ENCODE data around the gene DLG2. TPM values are rescaled to one million over a fixed set of nuclear protein-coding genes. Genes with fewer than 3 reads are reported as not detected.
A peak's percentile ranks its signal among the peaks of the same experiment; 100 is the strongest.

The DLG2 gene
- total RNA-seq, 4 donors from 2014 or later: 6.5 to 14.6 (median 7.2) TPM

GRCh38 chr11:83694191-83694910 lies 1932.8 kb downstream of the DLG2 start:
- Histone ChIP-seq H3K4me3 (no peak overlapping the region), H3K27me3 (no peaks in the 10 kb centered on the region), H3K36me3 (no peaks in the 10 kb centered on the region), H3K27ac (no peak overlapping the region), H3K9me3 (no peaks in the 10 kb centered on the region), H3K4me1 (peaks cover 0 to 9% (median 0%) of the 10 kb centered on the region in 4 donors)
- no peak for DNase-seq (ENCODE audit: low spot score in 2 of 2)
- TF ChIP-seq EP300 (IDR thresholded peaks at IDR 0.05) (no peak), POLR2A (IDR thresholded peaks at IDR 0.05) (no peak)
- TF ChIP-seq, protein P1, sequence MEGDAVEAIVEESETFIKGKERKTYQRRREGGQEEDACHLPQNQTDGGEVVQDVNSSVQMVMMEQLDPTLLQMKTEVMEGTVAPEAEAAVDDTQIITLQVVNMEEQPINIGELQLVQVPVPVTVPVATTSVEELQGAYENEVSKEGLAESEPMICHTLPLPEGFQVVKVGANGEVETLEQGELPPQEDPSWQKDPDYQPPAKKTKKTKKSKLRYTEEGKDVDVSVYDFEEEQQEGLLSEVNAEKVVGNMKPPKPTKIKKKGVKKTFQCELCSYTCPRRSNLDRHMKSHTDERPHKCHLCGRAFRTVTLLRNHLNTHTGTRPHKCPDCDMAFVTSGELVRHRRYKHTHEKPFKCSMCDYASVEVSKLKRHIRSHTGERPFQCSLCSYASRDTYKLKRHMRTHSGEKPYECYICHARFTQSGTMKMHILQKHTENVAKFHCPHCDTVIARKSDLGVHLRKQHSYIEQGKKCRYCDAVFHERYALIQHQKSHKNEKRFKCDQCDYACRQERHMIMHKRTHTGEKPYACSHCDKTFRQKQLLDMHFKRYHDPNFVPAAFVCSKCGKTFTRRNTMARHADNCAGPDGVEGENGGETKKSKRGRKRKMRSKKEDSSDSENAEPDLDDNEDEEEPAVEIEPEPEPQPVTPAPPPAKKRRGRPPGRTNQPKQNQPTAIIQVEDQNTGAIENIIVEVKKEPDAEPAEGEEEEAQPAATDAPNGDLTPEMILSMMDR (IDR thresholded peaks at IDR 0.05): no peak
- WGBS, 2 donors: 54 to 61% methylated on average over 10 of the region's 10 CpGs

DNA sequence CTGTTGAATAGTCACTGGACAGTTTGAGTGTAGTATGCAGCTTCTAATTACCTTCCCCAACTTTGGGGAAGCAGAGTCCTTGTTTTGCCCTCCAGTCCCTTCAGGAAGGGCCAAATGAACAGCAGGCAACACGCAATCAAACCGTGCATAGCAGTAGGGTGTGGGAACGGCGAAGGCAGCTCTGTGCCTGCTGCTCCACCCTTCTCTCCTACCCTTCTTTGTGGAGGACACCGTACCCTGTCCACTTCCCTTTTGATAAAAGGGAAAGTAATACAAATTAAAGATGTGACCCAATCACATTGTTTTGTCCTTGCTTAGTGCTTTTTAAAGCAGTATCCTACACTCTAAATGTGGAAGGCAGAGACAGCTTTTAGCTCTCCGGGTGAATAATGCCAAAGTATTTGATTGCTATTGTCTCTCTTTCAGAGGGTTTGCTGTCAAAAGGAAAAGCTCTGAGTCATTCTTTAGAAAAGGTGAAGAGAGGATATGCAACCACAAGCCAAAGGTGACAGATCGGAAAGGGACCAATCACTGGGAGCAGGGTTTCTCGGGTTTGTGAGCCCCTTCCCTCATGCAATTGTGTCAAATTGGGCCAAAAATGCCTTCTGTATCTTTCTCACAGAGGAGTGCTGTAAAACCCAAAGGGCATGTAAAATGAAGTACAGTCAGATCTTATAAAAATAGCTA lies 1933.7 kb downstream of the DLG2 start:
- H3K4me3 ChIP-seq: no peak overlapping the region
- WGBS, 2 donors: 74 to 76% methylated on average over 8 of the region's 8 CpGs
- no peaks in the 10 kb centered on the region for H3K27me3 ChIP-seq
- no peaks in the 10 kb centered on the region for H3K9me3 ChIP-seq
- peaks cover 0 to 9% (median 0%) of the 10 kb centered on the region in 4 donors for H3K4me1 ChIP-seq
- no peak for DNase-seq (ENCODE audit: low spot score in 2 of 2)
- no peak overlapping the region for H3K27ac ChIP-seq
- TF ChIP-seq POLR2A (IDR thresholded peaks at IDR 0.05) (no peak), EP300 (IDR thresholded peaks at IDR 0.05) (no peak)
- TF ChIP-seq, protein P1 (IDR thresholded peaks at IDR 0.05): no peak
- no peaks in the 10 kb centered on the region for H3K36me3 ChIP-seq

DNA sequence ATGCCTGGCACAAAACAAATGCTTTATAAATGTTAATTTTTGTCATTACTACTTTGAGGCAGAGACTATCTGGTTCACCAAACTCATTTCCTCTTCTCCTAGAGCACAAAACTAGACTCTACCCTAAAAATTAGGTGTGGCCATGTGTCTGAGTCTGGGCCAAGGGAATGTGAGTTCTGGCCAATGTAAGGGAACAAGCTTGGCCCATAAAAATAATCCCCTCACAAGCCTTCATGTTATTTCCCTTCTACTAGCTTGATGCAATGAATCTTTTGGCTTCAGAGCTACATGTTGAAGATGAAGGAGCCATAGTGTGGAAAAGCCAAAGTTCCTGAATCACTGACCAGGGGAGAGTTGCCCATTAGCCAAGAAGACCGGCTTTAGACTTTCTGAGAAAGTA lies 1934.5 kb downstream of the DLG2 start:
- H3K27me3 ChIP-seq: no peaks in the 10 kb centered on the region
- TF ChIP-seq EP300 (IDR thresholded peaks at IDR 0.05): no peak
- TF ChIP-seq, protein P1 (IDR thresholded peaks at IDR 0.05): no peak
- no peak for TF ChIP-seq POLR2A (IDR thresholded peaks at IDR 0.05)
- no peak overlapping the region for H3K27ac ChIP-seq
- H3K4me1 ChIP-seq: peaks cover 0 to 9% (median 0%) of the 10 kb centered on the region in 4 donors
- no peaks in the 10 kb centered on the region for H3K9me3 ChIP-seq
- no peaks in the 10 kb centered on the region for H3K36me3 ChIP-seq
- DNase-seq (ENCODE audit: low spot score in 2 of 2): no peak
- 76 to 90% methylated on average over 1 of the region's 1 CpG for WGBS, 2 donors
- H3K4me3 ChIP-seq: no peak overlapping the region

DNA sequence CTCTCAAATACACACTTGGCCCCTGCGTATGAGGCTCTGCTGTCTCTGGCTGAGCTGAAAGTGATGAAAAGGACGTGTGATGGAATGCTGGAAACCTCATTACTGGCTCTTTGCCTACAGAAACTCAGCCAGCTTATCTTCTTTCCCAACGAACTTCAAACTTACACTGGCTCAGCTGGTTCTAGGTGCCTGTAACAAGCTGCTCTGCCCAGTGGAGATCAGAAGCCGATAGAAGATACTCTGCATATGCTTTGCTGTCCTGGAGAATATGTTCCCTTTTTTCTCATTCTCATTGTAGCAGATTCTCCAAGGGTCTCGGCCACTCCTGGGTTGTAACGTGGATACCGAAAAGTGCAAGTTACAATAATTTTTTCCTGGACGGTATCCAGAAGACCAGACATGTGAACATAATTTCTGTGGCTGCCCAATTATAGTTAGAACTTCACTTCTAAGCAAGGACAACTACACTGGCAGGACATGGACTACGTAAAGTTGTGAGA lies 1935.6 kb downstream of the DLG2 start:
- Histone ChIP-seq H3K27me3 (no peaks in the 10 kb centered on the region), H3K27ac (peak overlapping the region in 1 of 4 donors; percentile 32), H3K36me3 (no peaks in the 10 kb centered on the region), H3K9me3 (no peaks in the 10 kb centered on the region), H3K4me1 (peaks cover 0 to 9% (median 0%) of the 10 kb centered on the region in 4 donors), H3K4me3 (no peak overlapping the region)
- WGBS, 2 donors: 40 to 48% methylated on average over 9 of the region's 9 CpGs
- DNase-seq (ENCODE audit: low spot score in 2 of 2): peak in 1 of 2 donors; percentile 44
- TF ChIP-seq POLR2A (IDR thresholded peaks at IDR 0.05) (no peak), EP300 (IDR thresholded peaks at IDR 0.05) (peak in 1 of 2 donors; percentile 22)
- TF ChIP-seq, protein P1 (IDR thresholded peaks at IDR 0.05): no peak

All from tibial nerve (tissue), 4 donors.